ENCODE data around the gene PPT2.
"Not testable (repeated sequence)": the region's sequence is repeated elsewhere in the genome, so short reads cannot be mapped to it uniquely, and the experiment has no call there.

The PPT2 gene

DNA sequence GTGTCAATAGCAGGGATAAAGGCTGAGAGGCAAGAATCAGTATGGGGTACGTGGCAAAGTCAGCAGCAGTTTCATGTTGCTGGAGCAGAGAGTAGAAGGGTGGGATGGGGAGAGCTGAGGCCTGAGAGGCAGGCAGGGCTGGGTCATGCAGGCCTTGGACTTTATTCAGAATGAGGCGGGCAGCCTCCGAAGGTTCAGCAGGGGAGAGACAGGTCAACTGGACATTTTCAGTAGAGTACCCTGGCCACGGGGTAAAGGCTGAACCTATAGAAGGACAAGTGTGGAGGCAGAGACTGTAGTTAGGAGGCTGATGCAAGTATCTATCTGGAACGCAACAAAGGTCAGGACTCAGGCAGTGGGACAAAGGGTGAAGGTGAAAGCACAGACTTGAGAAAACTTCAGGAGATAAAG lies 56.3 kb downstream of the PPT2 start:
- no peak for DNase-seq (ENCODE audit: low spot score)

GRCh38 chr6:32211432-32211831 lies 57.5 kb downstream of the PPT2 start:
- not testable (repeated sequence) for DNase-seq (ENCODE audit: low spot score)

DNA sequence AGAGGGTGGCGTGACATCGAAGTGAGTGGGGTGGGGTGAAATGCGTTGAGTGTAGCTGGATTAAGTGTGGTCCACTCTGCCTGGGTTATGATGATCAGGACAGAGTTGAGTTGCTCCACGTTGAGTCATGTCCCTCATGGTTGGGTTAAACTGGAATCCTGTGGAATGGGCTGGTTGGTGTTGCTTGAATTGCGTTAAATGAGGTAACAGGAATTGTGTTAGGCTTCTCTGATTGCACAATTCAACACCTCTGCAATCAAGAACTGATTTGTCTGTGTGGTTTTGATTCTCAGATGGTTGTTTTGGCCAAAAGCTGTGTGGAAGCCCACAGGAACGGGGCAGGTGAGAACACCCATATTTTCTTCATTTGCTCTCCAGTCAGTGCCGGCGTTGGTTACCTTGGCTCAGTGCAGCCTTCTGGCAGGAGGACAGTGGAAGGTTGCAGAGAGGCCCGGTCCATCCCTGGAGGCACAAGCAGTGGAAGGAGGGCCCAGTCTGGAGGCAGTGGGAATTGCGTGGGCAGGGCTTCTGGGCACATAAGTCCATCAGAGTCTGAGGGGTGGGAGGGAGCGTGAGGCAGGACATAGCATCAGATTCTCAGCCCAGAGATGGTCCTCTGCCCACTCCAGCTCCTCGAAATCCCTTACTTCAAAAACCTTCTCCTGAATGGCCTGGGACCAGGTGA lies 58.3 kb downstream of the PPT2 start:
- no peak for DNase-seq (ENCODE audit: low spot score)
